ENCODE data around the gene EXOC6.

GRCh38 chr10:92848037-92848440 lies 281 bp upstream of the EXOC6 start:
- no peak for TF ChIP-seq EZH2phosphoT487 (IDR thresholded peaks at IDR 0.05; ENCODE audit: borderline replicate concordance, low read length)
- no peak for TF ChIP-seq CTCF (IDR thresholded peaks at IDR 0.05; ENCODE audit: low read depth, low read length, poor library complexity, severe bottlenecking)

Data from DOHH2 (cell line).